ENCODE results near the gene PROX1. TPM values are rescaled to one million over a fixed set of nuclear protein-coding genes. Genes with fewer than 3 reads are reported as not detected.

Gene PROX1
- total RNA-seq, 1 donor from 2014 or later, result 0.32 TPM

DNA sequence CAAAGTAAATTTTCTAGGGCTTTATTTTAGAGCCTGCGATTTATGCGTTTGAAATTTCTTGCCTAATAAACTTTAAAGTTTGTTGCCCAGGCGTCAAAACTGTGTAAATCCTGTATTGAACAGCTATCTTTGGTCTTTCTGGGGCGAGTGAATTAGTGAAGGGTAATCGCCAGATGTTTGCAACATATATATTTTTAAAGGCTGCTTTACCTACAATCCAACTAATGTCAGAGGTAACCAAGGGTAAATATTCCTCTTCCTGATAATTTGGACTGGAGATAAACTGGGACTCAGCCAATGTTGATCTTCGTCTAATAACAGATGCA is 885 bp upstream of the PROX1 start:
- TF ChIP-seq, protein P1, sequence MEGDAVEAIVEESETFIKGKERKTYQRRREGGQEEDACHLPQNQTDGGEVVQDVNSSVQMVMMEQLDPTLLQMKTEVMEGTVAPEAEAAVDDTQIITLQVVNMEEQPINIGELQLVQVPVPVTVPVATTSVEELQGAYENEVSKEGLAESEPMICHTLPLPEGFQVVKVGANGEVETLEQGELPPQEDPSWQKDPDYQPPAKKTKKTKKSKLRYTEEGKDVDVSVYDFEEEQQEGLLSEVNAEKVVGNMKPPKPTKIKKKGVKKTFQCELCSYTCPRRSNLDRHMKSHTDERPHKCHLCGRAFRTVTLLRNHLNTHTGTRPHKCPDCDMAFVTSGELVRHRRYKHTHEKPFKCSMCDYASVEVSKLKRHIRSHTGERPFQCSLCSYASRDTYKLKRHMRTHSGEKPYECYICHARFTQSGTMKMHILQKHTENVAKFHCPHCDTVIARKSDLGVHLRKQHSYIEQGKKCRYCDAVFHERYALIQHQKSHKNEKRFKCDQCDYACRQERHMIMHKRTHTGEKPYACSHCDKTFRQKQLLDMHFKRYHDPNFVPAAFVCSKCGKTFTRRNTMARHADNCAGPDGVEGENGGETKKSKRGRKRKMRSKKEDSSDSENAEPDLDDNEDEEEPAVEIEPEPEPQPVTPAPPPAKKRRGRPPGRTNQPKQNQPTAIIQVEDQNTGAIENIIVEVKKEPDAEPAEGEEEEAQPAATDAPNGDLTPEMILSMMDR (IDR thresholded peaks at IDR 0.05), result no peak
- DNase-seq (ENCODE audit: low spot score), result no peak
- H3K36me3 Mint-ChIP-seq (ENCODE audit: low read depth), result no peaks in the 10 kb centered on the region
- peaks cover 78% of the 10 kb centered on the region for H3K27me3 Mint-ChIP-seq (ENCODE audit: low read depth)
- no peak overlapping the region for H3K27ac Mint-ChIP-seq (ENCODE audit: unreplicated experiment)
- H3K4me3 Mint-ChIP-seq (ENCODE audit: unreplicated experiment), result peak overlapping the region; percentile 88
- peaks cover 36% of the 10 kb centered on the region for H3K4me1 Mint-ChIP-seq (ENCODE audit: low read depth)
- no peaks in the 10 kb centered on the region for H3K9me3 Mint-ChIP-seq (ENCODE audit: low read depth)

GRCh38 chr1:213987422-213987926 is 299 bp upstream of the PROX1 start:
- Mint-ChIP-seq H3K9me3 (ENCODE audit: low read depth) (no peaks in the 10 kb centered on the region), H3K4me3 (ENCODE audit: unreplicated experiment) (peak overlapping the region; percentile 88), H3K27me3 (ENCODE audit: low read depth) (peaks cover 78% of the 10 kb centered on the region), H3K4me1 (ENCODE audit: low read depth) (peaks cover 33% of the 10 kb centered on the region), H3K36me3 (ENCODE audit: low read depth) (no peaks in the 10 kb centered on the region), H3K27ac (ENCODE audit: unreplicated experiment) (peak overlapping the region; percentile 86)
- TF ChIP-seq, protein P1 (IDR thresholded peaks at IDR 0.05), result no peak
- DNase-seq (ENCODE audit: low spot score), result no peak

DNA sequence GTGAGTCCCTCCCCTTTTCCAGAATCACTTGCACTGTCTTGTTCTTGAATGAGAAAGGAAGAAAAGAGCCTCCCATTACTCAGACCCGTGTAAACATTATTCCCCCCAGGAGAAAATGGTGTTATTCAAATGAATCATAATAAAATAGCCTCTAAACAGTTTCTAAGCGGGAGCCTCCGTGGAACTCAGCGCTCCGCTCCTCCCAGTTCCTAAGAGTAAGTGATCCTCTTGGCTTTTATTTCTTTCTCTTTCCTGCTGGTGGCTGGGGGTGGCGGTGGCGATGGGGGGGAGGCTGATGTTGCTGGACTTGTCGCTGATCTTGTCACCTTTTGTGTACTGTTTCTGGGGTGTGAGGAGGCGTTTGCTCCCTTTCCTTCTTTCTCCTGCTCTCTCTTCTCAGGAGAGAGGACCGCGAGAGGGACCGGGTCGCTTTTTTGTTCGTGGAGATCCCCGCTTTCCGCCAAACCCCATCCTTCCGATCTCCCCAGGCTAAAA is 781 bp downstream of the PROX1 start:
- DNase-seq (ENCODE audit: low spot score), result no peak
- Mint-ChIP-seq H3K36me3 (ENCODE audit: low read depth) (no peaks in the 10 kb centered on the region), H3K4me1 (ENCODE audit: low read depth) (peaks cover 33% of the 10 kb centered on the region), H3K27ac (ENCODE audit: unreplicated experiment) (peak overlapping the region; percentile 86), H3K9me3 (ENCODE audit: low read depth) (no peaks in the 10 kb centered on the region), H3K27me3 (ENCODE audit: low read depth) (peaks cover 79% of the 10 kb centered on the region), H3K4me3 (ENCODE audit: unreplicated experiment) (peak overlapping the region; percentile 88)
- TF ChIP-seq, protein P1 (IDR thresholded peaks at IDR 0.05), result no peak

DNA sequence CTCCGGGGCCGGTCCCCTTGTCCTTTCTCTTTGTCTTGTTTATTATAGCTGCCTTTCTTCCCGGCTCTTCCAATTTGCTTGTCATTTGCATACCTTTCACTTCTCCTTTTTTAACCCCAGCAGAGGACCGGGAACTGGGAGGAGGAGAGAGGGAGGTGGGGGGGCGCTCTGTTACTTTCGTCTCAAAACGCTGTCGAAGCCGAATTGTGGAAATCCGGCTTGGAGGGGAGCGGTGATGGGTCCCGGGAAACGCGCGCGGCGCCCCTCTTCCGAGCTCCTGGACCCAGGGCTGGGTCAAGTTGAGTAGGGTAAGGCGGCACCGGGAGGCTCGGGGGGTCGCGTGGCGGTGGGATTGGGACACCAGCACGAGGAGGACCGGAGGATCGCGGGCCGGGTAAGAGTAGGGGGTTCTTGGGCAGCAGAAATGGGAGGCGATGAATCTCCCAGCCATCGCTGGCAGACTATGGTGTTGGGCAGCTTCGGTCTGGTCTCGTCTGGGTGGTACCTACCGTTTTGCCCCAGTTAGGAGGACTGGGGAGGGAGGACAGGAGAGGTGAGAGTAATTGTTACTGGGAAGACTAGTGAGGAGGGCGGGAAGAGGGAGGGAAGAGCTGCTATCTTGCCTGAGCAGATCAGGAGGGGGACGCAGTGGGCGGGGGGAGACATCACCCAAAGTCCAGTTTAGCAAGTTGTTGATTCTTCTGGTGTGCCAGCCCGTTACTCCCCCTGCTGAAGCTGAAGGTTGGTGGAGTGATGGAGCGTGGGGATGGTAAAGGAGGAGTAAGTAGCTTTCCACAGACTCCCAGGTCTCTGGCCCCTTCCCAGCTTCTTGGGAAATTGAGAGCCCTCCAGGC is 1.5 kb downstream of the PROX1 start:
- Mint-ChIP-seq H3K4me1 (ENCODE audit: low read depth) (peaks cover 33% of the 10 kb centered on the region), H3K27ac (ENCODE audit: unreplicated experiment) (peak overlapping the region; percentile 12), H3K4me3 (ENCODE audit: unreplicated experiment) (peak overlapping the region; percentile 88), H3K36me3 (ENCODE audit: low read depth) (no peaks in the 10 kb centered on the region), H3K9me3 (ENCODE audit: low read depth) (no peaks in the 10 kb centered on the region), H3K27me3 (ENCODE audit: low read depth) (peaks cover 78% of the 10 kb centered on the region)
- TF ChIP-seq, protein P1 (IDR thresholded peaks at IDR 0.05), result no peak
- no peak for DNase-seq (ENCODE audit: low spot score)

DNA sequence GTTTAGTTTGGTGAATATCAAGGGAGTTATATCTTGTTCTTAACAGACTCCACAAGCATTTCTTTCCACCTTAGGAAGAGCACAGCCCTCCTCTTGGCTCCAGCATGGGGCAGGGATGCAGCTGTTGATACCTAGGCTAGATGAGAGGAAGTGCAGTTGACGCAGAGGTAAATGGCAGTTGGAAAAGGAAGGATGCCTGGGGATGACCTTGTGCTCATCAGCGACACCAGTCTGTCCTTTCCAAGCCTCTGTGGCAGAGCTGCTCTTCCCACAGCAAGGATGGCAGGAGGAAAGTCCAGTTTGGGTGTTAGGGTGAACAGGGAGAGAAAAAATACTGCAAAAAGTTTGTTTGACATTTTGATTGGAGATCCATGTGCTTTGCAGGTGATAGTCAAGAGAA is 6.2 kb downstream of the PROX1 start:
- Mint-ChIP-seq H3K27me3 (ENCODE audit: low read depth) (peaks cover 59% of the 10 kb centered on the region), H3K36me3 (ENCODE audit: low read depth) (no peaks in the 10 kb centered on the region), H3K4me3 (ENCODE audit: unreplicated experiment) (no peak overlapping the region), H3K4me1 (ENCODE audit: low read depth) (peaks cover 8% of the 10 kb centered on the region), H3K27ac (ENCODE audit: unreplicated experiment) (no peak overlapping the region), H3K9me3 (ENCODE audit: low read depth) (no peaks in the 10 kb centered on the region)
- no peak for DNase-seq (ENCODE audit: low spot score)
- TF ChIP-seq, protein P1 (IDR thresholded peaks at IDR 0.05), result no peak
